OCI-LY3 (cell line): ENCODE results near the gene ZBTB3.
"Not testable (repeated sequence)": the region's sequence is repeated elsewhere in the genome, so short reads cannot be mapped to it uniquely, and the experiment has no call there.

ENCODE experiments used
- H2AFZ ChIP-seq: fragments of 200-600, 300-600 bp; shearing (Covaris generic); 2 replicates; pipeline ENCODE4 v1.6.0; 2014; ENCODE audit warnings: antibody characterized with exemption, low read depth, low read length
- H3K27ac ChIP-seq: fragments of 200-600, 300-600 bp; sonication (generic); 2 replicates; pipeline ENCODE4 v1.5.1; 2014; ENCODE audit warnings: mild to moderate bottlenecking, low read length, moderate library complexity, mixed read lengths
- H3K27me3 ChIP-seq: fragments of 200-600, 300-600 bp; sonication (generic); 2 replicates; pipeline ENCODE4 v1.6.1; 2014; ENCODE audit warnings: low read depth, low read length, mixed read lengths
- H3K36me3 ChIP-seq: fragments of 200-600, 300-600 bp; sonication (generic); replicated peaks from 2 replicates; pipeline ENCODE3; 2014; ENCODE audit warnings: low read depth, low read length, mixed read lengths
- H3K4me1 ChIP-seq: fragments of 300-600, 200-600 bp; sonication (generic); 2 replicates; pipeline ENCODE4 v1.6.1; 2014; ENCODE audit warnings: low read length, mixed read lengths
- H3K4me2 ChIP-seq: fragments of 200-600, 300-600 bp; sonication (generic); 2 replicates; pipeline ENCODE4 v1.6.1; 2014; ENCODE audit warnings: low read length, mixed read lengths
- H3K4me3 ChIP-seq: fragments of 300-600, 200-600 bp; sonication (generic); 2 replicates; pipeline ENCODE4 v1.5.1; 2014; ENCODE audit warnings: antibody characterized with exemption, mild to moderate bottlenecking, low read length, moderate library complexity
- H3K79me2 ChIP-seq: fragments of 300-600, 200-600 bp; shearing (Covaris generic); 2 replicates; pipeline ENCODE4 v1.6.1; 2014; ENCODE audit warnings: mild to moderate bottlenecking, low read length, mixed read lengths
- H3K9ac ChIP-seq: fragments of 300-600, 200-600 bp; shearing (Covaris generic); 2 replicates; pipeline ENCODE4 v1.6.0; 2014; ENCODE audit warnings: mild to moderate bottlenecking, low read length, moderate library complexity
- H3K9me3 ChIP-seq: fragments of 200-600, 300-600 bp; shearing (Covaris generic); 2 replicates; pipeline ENCODE4 v1.6.1; 2014; ENCODE audit warnings: low read length, mixed read lengths; ENCODE audit not compliant: insufficient read depth
- H4K20me1 ChIP-seq: fragments of 200-600, 300-600 bp; sonication (generic); 2 replicates; pipeline ENCODE4 v1.6.1; 2016; ENCODE audit warnings: low read length, mixed read lengths; ENCODE audit not compliant: insufficient read depth
- CTCF ChIP-seq: fragments of 200-600, 300-600 bp; sonication (generic); IDR thresholded peaks from 2 replicates; pipeline ENCODE4 v1.5.1; 2014; ENCODE audit warnings: antibody characterized with exemption, low read length, low read depth
- EZH2phosphoT487 ChIP-seq: fragments of 200-600 bp; shearing (Covaris generic); IDR thresholded peaks from 2 replicates; pipeline ENCODE4 v1.6.1; 2018; ENCODE audit warnings: antibody characterized with exemption, mixed run types, low read depth

Gene ZBTB3

GRCh38 chr11:62752177-62752785 lies 1.7 kb downstream of the ZBTB3 start:
- TF ChIP-seq CTCF (no peak), EZH2phosphoT487 (no peak)
- no peaks in the 10 kb centered on the region for H4K20me1 ChIP-seq
- H3K36me3 ChIP-seq = peaks cover 9% of the 10 kb centered on the region
- no peak overlapping the region for H3K27ac ChIP-seq
- no peak overlapping the region for H3K4me3 ChIP-seq
- peaks cover 8% of the 10 kb centered on the region for H3K4me1 ChIP-seq
- H2AFZ ChIP-seq = no peak overlapping the region
- no peaks in the 10 kb centered on the region for H3K9me3 ChIP-seq
- H3K9ac ChIP-seq = no peak overlapping the region
- no peak overlapping the region for H3K4me2 ChIP-seq
- H3K79me2 ChIP-seq = no peaks in the 10 kb centered on the region
- no peaks in the 10 kb centered on the region for H3K27me3 ChIP-seq

GRCh38 chr11:62749931-62750330 lies 4.0 kb downstream of the ZBTB3 start:
- not testable (repeated sequence) for H4K20me1 ChIP-seq, H3K9ac ChIP-seq, H3K4me2 ChIP-seq, H2AFZ ChIP-seq, H3K36me3 ChIP-seq, H3K9me3 ChIP-seq, H3K4me1 ChIP-seq, H3K27me3 ChIP-seq, H3K4me3 ChIP-seq, H3K79me2 ChIP-seq, H3K27ac ChIP-seq

- Histone ChIP-seq H4K20me1 (no peaks in the 10 kb centered on the region), H3K9me3 (no peaks in the 10 kb centered on the region), H3K36me3 (peaks cover 9% of the 10 kb centered on the region), H2AFZ (no peak overlapping the region), H3K4me2 (no peak overlapping the region), H3K4me1 (no peaks in the 10 kb centered on the region), H3K27me3 (no peaks in the 10 kb centered on the region), H3K27ac (no peak overlapping the region), H3K9ac (no peak overlapping the region), H3K4me3 (no peak overlapping the region), H3K79me2 (no peaks in the 10 kb centered on the region)
- TF ChIP-seq CTCF = no peak
Observed at GRCh38 chr11:62747475-62748160, 6.3 kb downstream of the ZBTB3 start.

- Histone ChIP-seq H3K9ac (no peak overlapping the region), H3K27ac (no peak overlapping the region), H3K36me3 (peaks cover 27% of the 10 kb centered on the region), H3K4me2 (no peak overlapping the region), H3K9me3 (no peaks in the 10 kb centered on the region), H3K4me3 (no peak overlapping the region), H3K27me3 (no peaks in the 10 kb centered on the region), H4K20me1 (no peaks in the 10 kb centered on the region), H3K4me1 (no peaks in the 10 kb centered on the region), H3K79me2 (peaks cover 8% of the 10 kb centered on the region; the same call in 1 of the 2 replicates), H2AFZ (no peak overlapping the region)
- TF ChIP-seq EZH2phosphoT487 (no peak), CTCF (no peak)
Observed at GRCh38 chr11:62737196-62737595, 16.8 kb downstream of the ZBTB3 start.
